ENCODE data around the gene SQSTM1.
"Not testable (repeated sequence)": the region's sequence is repeated elsewhere in the genome, so short reads cannot be mapped to it uniquely, and the experiment has no call there.

Gene SQSTM1

GRCh38 chr5:179858586-179859427 lies 38.1 kb downstream of the SQSTM1 start, which contains the start of gene MRNIP:
MRNIP (minus strand) TSS chr5:179858817; CDS start chr5:179858796, 21 bp downstream.
- DNase-seq (ENCODE audit: low spot score), result peak; percentile 88

DNA sequence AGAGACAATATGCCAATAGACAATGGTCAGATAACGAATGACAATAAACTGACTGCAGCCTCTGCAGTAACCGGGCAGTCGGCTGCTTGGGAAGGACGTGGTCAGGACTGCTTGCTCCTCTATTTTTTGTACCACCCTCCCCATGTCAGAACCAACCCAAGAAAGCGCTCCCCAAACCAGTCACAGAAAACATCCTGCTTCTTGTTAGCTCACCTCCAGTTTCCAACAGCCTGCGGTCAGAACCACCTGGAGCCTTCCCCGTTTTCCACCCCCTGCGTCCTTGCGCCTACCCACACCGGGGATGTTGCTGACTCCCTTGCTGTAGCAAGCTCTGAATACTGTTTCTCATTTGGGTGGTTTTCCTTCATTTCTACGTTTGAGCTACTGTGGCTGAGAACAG lies 39.6 kb downstream of the SQSTM1 start:
- DNase-seq (ENCODE audit: low spot score), result no peak

DNA sequence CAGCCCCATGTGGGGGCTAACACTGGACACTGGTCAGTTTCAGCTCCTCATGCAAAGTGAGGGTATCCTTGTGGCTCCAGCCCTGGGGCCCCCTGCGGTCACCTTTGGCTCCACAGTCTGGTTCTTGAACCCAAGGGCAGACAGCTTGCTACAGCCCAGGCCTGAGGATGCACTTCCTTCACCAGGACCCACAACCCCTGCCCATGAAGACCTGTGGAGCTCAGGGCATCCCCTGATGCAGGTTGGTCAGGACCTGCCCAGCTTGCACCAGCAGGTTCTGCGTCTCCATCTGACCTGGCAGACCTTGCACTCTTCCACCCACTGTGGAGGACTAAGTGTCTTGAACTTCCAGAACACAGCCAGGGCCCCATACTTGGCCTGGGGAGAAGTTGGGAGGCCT lies 41.6 kb downstream of the SQSTM1 start:
- no peak for DNase-seq (ENCODE audit: low spot score)

- DNase-seq (ENCODE audit: low spot score), result no peak
Measured at GRCh38 chr5:179862891-179863290, 42.2 kb downstream of the SQSTM1 start.

DNA sequence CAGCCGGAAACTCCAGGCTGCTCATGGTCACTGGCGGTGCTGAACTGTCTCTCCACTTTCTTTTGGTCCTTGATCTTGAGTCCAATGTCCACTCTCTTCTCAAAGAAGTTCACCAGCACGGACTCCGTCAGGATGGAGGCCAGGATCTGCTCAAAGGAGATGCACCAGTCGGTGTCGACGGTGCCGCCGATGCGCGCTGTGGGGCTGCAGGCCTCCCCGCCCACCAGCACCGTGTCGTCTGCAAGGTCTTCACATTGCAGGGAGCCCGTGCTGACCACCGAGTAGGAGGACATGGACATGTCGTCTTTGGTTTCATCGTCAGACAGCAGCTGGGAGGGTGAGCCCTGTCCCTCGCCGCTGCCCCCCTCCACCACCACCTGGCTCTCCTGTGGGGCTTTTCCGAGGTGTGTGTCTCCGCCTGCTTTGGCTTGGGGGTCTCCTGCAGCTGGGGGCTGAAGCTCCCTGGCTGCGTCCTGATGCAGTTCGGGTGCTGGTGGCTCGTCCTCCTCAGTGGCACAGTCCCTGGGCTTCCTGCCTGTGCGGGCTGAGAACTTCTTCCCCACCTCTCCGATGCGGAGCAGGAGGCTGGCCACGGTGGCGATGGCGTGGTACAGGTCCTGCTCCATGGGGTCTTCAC lies 42.9 kb downstream of the SQSTM1 start:
- DNase-seq (ENCODE audit: low spot score), result no peak

- no peak for DNase-seq (ENCODE audit: low spot score)
Measured at GRCh38 chr5:179864686-179865085, 44.0 kb downstream of the SQSTM1 start.

DNA sequence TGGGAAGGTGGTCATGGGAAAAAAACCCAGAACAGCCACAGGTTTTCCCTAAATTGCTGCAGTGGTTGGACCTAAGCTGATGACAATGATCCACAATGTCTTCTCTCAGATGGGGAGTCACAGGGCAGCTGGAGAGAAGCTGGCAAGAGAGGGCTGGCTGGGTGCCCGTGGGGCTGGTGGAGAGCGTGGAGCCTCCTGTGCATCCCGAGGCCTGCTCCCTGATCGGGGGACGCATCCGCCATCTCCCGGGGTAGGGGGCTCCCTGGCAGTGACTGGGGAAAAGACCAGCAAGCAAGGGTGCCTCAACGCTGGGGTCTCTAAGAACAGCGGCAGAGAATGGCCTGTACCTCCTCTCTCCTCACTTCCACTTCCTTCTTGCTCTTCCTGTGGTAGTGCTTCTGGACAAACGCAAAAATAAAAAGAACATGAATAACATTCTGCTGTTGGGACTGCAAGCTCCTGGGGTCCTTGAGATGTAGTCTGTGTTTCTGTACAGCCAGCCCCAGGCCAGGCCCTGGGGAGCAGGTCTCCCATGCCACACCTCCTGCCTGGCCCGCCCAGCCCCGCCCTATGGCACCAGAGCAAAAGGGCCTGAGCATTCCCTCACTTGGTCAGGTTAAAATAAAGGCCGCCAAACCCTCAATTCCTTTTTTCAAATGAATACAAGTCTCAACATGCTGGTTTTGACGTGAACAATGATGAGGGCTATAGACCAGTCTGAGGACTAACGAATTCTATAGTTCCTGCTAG lies 45.0 kb downstream of the SQSTM1 start:
- DNase-seq (ENCODE audit: low spot score), result no peak

- DNase-seq (ENCODE audit: low spot score), result no peak
Measured at GRCh38 chr5:179866241-179867078, 45.8 kb downstream of the SQSTM1 start.

DNA sequence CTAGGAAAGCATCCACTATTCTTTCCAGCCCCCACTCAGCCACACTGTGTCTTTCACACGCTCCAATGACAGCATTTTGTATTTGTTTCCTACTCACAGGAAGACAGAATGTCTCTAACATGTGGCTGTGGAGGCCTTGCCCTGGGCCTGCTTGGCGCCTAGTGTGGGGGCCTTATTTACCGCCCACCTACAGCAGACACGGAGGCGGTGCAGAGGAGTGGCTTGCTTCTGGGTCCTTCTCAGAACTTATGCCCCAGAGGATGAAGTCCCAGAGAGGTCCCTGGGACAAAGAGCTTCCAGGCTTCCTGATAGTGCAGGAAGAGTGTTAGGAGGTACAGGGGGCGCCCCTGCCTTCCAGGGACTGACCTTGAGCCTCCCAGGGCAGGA lies 46.4 kb downstream of the SQSTM1 start:
- no peak for DNase-seq (ENCODE audit: low spot score)

GRCh38 chr5:179867476-179867875 lies 46.8 kb downstream of the SQSTM1 start:
- no peak for DNase-seq (ENCODE audit: low spot score)

DNA sequence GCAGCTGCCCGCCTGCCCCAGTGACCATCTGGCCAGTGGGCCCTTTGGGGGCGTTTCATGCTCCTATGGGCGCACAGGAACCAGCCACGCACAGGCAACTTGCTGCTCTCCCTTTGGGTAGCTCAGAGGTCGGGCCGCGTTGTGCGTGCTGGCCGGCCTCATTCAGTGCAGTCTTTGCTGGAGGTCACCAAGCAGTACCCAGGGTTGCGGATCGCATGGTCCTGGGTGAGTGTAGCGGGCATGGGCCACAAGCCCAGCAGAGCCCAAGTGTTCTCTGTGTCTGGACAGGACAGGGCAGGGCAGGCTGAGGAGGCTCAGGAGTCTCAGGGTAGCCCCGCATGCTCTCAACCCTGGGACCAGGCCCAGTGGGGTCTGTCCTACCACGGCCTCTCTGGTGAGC lies 47.8 kb downstream of the SQSTM1 start:
- DNase-seq (ENCODE audit: low spot score), result no peak

- no peak for DNase-seq (ENCODE audit: low spot score)
Measured at GRCh38 chr5:179869101-179869500, 48.4 kb downstream of the SQSTM1 start.

GRCh38 chr5:179869641-179870402 lies 49.1 kb downstream of the SQSTM1 start:
- DNase-seq (ENCODE audit: low spot score), result no peak

- no peak for DNase-seq (ENCODE audit: low spot score)
Measured at GRCh38 chr5:179870403-179870903, 49.7 kb downstream of the SQSTM1 start.

DNA sequence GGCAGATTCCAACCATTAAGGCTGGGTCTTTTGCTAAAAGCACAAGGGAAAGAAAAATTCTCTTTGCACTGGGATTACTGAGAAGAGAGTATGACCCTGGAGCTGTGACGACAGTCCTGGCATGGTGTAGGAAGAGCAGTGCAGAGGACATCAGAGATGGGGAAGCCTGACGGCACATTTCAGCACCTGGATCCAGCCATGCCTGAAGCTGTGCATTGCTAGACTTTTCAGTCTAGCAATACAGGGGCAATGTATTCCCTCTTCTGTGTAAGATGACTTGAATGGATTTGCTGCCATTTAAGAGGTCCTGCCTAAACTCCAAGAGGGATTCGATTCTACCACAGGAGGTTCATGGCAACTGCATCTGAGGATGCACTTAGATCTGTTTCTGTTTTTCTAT lies 50.2 kb downstream of the SQSTM1 start:
- DNase-seq (ENCODE audit: low spot score), result no peak

GRCh38 chr5:179871533-179871932 lies 50.8 kb downstream of the SQSTM1 start:
- DNase-seq (ENCODE audit: low spot score), result not testable (repeated sequence)

DNA sequence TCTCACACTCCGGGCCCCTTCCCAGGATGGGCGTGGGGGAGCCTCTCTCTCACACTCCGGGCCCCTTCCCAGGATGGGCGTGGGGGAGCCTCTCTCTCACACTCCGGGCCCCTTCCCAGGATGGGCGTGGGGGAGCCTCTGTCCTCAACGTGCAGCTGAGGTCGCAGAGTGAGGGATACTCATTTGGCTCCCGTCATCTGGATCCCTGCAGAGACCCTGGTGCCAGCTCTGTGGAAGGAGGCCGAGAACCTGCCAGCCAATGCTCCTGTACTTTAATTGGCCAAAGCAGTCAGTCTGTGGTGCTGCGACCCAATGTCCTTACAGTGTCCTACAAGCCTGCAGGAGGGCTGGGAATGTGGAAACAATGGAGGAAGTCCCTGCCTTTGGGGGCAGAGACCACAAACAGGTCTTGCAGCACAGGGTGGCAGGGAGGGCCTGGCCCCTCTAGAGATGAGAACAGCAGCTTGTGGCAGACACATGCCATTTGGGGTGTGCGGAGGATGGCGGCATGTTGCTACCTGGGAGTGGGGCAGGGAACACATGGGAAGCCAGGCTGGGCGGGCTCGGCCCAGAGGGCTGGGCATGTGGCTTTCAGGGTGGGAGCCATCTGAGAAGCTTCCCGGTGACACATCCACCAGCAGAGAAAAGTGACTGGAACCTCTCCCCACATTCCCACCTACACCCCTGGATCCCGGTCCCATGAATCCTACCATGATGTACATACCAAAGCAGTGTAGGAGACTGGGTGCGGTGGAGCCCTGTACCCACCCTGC lies 51.5 kb downstream of the SQSTM1 start:
- no peak for DNase-seq (ENCODE audit: low spot score)

DNA sequence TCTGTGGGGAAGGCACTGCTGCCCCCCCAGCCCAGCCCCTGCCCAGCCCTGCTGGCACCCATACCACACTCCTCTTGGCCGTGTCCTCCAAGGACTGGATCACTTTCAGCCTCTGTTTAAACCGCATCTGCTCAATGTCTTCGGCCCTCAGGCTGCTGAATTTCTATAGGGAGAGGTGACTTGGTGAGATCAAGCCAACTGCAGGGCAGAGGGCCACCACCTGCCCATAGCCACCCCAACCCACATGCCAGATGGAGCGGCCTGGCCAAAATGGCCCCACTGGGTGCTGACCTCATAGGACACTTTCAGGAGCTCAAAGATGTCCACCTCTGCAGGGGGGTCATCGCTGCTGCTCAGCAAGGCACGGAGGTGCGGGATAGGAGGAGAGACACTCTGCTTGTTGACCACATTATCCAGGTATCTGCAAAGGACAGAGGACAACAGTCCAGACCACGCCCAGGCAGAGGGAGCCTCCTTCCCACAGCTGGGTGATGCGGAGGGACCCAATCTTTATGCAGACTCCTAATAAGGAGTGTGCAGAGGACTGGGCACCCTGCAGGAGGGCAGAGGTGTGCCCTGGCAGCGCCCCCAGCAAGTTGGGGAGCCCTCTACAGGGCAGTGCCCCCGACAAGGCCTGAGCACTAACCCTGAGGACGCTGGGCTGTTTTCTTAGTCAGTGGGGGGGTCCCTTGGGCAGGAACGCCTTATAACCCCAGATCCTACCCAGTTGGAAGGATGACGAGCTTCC lies 52.3 kb downstream of the SQSTM1 start:
- no peak for DNase-seq (ENCODE audit: low spot score)

DNA sequence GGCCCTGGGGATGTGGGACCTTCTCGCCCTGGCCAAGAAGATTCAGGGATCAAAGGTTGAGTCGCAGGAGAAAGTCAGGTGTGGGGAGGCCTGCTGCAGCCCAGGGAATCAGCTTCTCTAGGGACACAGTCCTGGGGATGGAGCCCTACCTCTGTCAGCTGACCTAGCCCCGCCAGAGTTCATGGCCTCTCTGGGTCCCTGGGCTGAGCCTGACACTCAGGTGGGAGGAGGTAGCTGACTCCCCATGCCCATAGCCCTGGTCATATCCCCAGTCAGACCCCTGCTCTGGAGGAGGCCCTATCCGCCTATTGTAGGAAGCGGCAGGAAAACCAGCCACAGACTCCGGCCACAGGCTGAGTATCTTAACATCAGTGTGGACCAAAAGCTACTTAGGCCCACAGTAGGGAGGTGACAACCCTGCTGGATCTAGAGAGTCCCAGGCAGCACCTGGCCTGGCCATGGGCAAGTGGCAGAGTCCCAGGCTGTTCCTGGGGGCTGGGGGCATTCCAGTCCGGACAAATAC lies 52.9 kb downstream of the SQSTM1 start:
- no peak for DNase-seq (ENCODE audit: low spot score)
